ENCODE results near the gene KCNQ2.

The KCNQ2 gene

DNA sequence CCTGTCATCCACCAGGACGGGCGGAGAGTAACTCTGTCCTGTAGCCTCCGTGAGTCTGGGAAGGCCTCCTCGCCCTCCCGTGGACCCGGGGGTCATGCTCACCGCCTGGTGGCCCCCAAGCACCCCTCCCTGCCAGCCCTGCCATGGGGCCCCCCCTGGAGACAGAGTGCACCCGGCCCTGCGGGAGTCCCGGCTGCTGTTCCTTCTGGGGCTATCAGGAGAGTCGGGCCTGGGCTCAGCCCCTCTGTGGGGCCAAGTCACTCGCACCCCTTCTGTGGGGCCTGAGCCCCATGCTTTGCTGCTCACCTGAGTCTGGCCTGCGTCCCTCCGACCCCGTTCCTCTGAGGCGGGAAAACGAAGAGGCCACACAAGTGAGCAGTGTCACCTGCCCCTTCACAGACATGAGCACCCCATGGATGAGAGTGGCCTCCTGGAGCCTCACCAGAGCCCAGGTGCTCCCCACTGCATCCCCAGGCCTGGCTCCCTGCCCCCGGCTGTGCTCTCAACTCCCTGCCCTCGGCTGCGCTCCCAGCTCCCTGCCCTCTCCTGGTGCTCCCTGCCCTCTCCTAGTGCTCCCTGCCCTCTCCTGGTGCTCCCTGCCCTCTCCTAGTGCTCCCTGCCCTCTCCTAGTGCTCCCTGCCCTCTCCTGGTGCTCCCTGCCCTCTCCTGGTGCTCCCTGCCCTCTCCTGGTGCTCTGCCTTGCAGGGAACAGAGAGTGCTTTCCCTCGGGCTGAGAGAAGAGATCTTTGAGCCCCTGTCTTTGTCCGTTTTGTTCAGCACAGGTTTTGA, 106.7 kb downstream of the KCNQ2 start:
- DNase-seq, result no peak

DNA sequence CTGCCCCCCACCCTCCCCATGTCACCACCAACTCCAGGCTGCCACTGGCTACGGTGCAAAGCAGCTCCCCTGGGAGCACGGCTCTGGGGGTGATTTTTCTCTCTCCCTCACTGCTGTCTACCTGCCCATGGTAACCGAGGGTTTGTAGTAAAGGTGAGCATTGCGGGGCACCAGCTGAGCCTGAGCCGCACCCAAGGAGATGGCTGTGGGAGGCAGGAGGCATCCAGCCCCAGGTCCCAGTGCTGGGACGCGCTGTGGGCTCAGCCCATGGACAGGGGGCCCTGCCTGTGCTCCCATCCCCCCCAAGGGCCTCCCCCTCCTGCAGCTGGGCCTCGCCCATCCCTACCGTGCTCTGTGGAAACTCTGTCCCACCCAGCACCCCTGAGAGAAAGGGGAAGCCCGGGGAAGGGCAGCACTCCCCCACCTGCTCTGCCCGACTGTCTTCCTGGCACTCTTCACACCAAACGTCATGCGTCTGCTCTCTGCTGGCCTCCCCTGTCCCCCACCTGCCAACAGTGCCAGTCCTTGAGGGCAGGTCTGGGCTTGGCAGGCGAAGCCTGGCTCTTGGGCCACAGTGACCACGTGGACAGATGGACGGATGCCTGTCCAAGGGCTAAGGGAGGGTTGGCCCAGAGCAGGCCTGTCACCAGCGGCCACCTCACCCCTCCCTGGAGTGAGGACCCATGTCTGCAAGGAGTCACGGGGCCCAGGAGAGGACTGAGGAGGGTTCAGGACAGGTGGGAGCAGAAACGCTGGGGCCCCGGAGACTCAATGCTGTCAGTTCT, 107.5 kb downstream of the KCNQ2 start:
- DNase-seq, result no peak

GRCh38 chr20:63363981-63364561, 108.4 kb downstream of the KCNQ2 start:
- DNase-seq, result peak in 1 of 2 experiments; percentile 61

DNA sequence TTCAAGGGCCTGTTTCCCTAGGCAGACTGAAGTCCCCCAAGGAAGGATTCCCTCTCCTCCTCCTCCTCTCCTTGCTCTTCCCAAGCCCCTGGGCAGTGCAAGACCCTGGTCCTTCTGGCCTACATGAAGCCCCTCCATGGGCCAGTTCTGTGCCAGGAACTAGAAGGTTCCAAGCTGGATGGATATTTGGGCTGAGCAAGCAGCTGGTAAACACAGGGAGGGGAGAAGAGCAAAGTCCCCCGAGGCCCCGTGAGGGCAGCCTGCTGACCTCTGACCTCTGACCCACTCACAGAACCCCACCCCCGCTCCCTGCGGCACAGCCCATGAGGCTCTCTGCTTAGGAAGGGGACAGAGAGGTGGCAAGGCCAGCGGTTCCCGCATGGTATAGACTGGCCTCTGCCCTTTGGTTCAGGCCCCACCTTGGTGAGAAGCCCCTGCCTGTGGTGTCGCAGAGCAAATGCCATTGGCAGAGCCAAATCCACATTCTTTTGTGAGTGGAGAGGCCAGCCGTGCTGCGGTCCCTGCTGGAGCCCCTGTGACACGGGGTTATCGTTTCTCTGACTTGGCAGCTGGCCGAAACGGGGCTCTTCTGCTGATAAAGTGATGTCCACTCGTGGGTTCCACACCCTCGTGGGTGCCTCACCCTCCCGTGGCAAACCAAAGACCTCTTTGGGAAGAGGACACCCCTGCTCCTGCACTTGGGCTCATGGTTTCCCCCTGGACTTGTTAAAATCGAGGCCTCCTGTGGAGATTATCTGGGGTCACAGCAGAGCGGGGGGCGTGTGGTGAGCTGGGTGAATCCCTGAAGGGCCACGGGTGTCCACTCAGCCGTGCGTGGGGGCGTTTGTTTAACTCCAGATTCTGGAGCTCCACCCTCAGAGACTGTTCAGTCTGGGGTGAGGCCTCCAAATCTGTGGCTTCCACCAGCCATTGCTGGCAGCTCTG, 109.2 kb downstream of the KCNQ2 start:
- DNase-seq, result no peak

DNA sequence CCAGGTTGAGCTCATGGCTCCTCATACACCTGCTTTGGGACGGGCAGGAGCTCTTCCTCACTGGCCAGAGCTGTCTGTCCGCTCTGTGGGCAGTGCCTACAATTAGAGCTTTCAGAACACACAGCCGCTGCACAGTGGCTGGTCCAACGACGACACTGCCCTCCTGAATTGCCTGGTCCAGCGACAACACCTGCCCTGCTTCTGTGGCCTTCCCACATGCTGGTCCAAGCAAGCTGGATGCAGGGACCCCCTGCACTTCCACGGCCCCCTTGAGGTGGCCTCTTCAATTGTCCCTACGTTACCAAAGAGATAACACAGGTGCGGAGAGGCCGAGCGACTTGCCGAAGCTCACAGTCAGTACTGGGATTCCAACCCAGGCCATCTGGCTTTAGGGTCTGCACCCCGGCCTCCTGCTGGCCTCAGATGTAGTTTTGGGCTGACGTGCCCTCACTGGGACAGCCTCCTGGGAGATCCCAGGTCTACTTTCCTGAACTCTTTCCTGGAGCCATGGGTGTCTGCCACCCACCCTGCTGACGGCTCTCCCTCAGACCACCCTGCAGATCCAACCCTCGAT, 109.9 kb downstream of the KCNQ2 start:
- no peak for DNase-seq

DNA sequence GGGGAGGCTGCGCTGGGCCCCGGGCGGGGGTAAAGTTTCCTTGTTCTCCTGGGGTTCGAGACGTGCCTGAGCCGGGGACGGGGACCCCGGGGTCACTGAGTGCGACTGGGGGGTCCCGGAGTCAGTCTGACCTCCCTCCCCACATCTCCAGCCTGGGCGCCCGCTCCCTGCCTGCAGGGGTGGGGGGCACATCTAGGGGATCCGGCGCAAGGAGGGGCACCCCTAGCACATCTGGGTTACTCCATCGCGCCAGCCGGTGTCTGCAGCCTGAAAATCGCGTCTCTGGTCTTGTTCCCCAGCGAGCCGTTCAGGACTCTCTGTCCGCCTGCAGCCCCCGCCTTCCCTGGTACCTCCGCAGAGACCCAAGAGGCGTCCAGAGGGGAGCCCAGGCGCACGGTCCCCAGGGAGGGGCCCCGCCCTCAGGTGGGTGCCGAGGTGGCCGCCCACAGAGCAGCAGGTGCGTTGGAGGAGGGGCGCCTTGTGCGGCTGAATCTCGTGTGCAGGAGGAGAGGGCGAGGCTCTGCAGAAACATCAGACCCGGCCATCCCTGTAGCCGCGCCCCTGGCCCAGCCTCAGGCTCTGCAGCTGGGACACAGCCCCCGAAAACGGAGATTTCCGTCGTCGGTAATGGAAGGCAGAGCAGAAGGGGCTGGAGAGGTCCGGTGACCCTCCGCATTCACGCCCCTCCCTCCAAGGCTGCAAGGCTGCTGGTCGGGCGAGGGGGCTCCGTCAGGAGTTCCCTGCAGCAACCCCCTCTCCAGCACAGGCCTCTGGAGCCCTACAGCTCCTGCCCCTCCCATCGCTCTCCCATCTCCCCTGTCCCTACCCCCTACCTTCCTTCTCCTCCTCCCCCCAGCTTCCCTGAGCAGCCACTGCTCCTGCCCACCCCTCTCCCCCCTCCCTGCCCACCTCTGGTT, 110.7 kb downstream of the KCNQ2 start:
- DNase-seq, result peak; percentile 77 to 96

- DNase-seq, result peak in 1 of 2 experiments; percentile 65
These were observed 111.5 kb downstream of the KCNQ2 start, which contains the start of gene CHRNA4 for GRCh38 chr20:63360850-63361518. CHRNA4 (minus strand) TSS chr20:63361349; CDS start chr20:63361165, 184 bp downstream.

DNA sequence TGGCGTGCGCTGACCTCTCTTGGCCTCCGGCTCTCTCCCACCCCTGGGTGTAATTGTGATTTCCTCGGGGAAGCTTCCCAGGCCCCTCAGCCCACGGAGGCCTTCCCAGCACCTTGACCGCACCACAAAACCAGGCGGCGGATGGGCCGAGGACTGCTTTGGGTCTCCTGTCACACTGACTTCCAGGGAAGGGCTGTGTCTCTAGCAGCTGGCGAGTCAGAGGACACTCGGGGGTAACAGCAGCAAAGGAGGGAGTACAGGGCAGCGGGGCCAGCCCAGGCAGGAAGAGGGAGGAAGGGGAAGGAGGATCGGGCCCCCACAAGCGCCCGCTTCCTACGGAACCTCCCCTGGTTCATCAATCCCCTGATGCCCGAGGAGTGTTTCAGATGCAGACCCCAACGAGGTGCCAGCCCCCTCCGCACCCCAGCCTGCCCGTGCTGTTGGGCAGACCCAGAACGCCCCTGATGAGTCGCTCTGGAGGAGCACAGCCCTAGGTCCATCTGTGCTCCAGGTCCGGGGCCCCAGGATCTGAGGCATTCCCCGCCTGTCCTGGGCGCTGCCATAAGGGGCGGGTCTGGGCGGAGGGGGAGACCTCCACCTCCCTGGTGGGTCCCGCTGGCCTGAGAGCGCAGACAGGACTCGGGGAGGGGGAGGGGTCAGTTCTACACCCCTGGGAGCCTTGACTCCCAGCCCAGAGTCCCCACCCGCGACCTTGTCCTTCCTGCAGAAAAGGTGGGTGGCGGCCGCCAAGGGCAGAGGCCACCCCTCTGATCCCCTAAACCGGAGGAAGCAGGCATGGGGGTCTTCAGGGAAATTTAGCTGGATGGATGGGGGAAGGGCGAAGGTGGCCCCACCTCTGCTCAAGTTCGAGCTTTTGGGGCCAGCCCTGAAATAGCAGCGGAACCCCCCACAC, 112.3 kb downstream of the KCNQ2 start:
- DNase-seq, result no peak

DNA sequence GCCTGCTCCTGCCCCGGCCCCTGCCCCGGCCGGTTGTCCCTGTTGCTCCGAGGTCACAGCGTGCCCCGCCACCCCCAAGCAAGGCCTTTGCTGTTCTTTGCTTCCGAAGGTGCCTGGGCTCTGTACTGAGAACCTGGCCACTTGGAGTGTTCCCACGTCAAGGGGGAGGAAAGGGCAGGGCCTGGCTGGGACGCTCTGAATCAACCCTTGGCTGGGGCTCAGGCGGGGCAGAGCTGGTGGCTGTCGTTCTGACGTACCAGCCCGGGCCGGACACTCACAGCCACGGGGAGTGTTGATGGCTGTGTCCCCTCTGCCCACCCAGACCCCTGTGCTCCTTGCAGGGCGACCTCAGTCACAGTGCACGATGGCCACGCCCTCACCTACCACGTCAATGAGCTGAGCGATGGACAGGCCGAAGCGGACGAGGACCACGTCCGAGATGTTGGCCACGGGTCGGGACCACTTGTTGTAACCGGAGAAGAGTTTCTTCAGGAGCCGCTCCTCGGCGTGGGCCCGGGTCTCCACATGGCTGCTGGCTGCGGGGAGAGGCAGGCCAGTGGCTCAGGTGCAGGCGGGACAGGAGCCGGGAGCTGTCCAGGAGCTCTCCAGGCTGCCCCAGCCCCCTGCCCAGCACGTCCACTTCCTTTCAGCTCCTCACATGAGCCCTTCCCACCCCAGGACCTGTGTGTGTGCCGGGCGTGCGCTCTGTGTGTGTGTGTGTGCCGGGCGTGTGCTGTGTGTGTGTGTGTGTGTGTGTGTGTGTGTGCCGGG, 113.1 kb downstream of the KCNQ2 start:
- DNase-seq, result no peak

DNA sequence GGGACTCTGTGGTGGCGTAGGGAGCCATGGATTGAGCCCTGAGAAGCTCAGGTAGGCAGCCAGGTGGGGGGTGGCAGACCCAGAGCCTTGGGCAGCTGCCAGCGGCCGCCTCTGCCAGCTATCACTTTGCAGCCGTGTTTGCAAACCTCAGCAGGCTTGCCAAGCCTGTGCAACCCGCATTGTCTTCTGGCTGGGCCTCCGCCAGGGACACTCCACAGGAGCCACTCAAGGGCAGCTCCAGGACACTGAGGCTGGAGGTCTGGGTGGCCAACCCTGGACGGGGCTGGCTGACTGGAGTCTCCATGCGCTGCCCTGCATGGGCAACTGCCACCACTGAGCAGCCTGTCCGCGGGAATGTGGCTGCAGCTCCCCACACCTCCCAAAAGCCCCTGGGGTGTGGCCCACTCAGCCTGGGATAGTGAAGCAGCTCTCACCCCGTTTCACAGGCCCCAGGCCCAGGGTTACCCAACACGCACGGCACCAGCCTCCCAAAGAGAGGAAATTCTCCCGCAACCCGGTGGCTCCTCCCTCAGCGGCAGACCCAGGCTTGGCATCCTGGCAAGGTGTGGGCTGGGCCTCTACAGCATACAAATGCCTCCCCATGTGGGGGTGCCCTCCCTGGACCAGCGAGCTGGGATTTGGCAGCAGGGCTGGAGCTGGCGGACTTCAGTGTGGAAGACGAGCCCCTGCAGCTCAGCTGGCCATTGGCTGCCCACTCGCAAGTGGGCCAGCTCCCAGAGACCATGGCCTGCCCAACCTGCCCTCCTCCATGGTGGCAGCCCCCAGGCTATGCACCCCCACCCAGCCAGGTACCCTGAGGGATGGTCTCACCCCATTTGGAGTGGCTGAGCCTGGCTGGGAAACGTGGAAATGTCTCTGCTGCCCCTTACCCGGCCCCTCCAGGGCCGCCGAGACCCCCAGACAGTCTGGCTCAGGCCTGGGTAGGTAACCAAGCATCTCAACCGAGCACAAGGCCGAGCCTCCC, 114.2 kb downstream of the KCNQ2 start:
- no peak for DNase-seq

- no peak for DNase-seq
These were observed 115.2 kb downstream of the KCNQ2 start for GRCh38 chr20:63356931-63357879.

DNA sequence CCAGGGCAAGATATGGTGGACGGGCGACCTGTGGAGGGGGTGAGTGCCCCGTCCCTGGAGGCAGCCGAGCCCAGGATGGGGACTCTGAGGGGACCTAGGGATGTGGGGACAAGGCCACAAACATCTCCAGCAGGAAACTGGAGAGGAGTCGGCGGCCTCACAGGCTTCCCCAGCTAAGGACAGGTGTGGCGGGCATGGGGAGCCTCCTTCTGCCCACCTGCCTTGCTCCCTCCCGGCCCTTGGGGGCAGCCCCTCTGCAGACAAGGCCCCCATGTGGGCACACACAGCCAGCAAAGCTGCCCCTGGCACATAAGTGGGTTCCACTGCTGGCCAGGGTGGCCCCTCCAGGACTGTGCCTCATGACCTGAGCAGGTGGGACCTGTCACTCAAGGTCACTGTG, 115.9 kb downstream of the KCNQ2 start:
- DNase-seq, result no peak

- no peak for DNase-seq
These were observed 116.6 kb downstream of the KCNQ2 start for GRCh38 chr20:63355781-63356295.

DNA sequence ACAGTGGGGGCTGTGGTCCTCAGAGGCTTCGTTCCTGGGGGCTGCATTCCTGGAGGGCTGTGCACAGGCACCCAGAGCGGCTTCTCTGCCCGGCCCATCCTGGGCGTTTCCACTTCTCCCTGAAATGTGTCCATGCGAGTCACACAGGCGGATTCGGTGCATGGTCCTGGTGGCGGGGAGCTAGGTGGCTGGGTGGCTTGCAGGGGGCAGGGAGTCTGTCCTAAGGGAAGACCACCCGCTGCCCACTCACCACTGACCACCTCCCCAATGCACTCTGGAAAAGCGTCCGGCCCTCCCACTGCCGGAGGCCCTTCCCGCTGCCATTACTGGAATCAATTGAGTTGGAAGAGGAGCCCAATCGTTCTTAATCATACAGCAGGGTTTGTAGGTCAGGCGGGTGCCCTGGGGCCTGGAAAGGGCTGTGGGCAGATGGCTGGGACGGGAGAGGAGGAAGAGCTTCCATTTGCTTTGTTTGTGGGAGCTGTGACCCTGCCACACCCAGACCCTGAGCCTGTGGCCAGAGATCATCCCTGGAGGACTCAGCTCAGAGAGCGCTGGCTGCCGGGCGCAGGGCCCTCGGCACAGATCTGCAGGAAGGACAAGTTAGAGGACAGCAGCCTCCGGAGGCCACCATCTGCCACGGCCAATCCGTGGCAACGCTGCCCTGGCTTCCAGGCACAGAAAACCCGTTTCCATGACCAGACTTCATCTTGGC, 117.7 kb downstream of the KCNQ2 start:
- no peak for DNase-seq

GRCh38 chr20:63352811-63353221, 119.6 kb downstream of the KCNQ2 start:
- DNase-seq, result no peak

Measured in NCI-H526 (cell line).